ENCODE measurements around the gene ADIPOR2. TPM values are rescaled to one million over a fixed set of nuclear protein-coding genes. Genes with fewer than 3 reads are reported as not detected.

Gene ADIPOR2
- total and polyA plus RNA-seq, 9 donors, result 21.5 to 91.8 (median 42.0) TPM

GRCh38 chr12:1662761-1663439 is 28.0 kb upstream of the ADIPOR2 start:
- intact Hi-C loops (cut with DNase I), result no loop called here
- Histone ChIP-seq H3K9me3 (no peaks in the 10 kb centered on the region), H3K27me3 (no peaks in the 10 kb centered on the region), H3K36me3 (no peaks in the 10 kb centered on the region), H3K4me3 (no peak overlapping the region), H3K4me1 (ENCODE audit: insufficient read depth) (peaks cover 10% of the 10 kb centered on the region), H3K27ac (peak overlapping the region; percentile 64 to 80)
- no peak for TF ChIP-seq CTCF (IDR thresholded peaks at IDR 0.05)
- TF ChIP-seq EP300 (IDR thresholded peaks at IDR 0.05), result no peak
- TF ChIP-seq POLR2A (IDR thresholded peaks at IDR 0.05), result no peak
- 27 to 44% (median 36%) methylated on average over 29 to 46 of the region's 46 CpGs for WGBS, 3 donors
- DNase-seq, result peak in 4 of 5 donors; percentile 32 to 59 (median 56)

- intact Hi-C loops (cut with DNase I), result no loop called here
- TF ChIP-seq EP300 (IDR thresholded peaks at IDR 0.05) (no peak), POLR2A (IDR thresholded peaks at IDR 0.05) (no peak), CTCF (IDR thresholded peaks at IDR 0.05) (no peak)
- Histone ChIP-seq H3K4me3 (no peak overlapping the region), H3K27ac (peak overlapping the region; percentile 64 to 80), H3K4me1 (ENCODE audit: insufficient read depth) (peaks cover 10% of the 10 kb centered on the region), H3K36me3 (no peaks in the 10 kb centered on the region), H3K9me3 (no peaks in the 10 kb centered on the region), H3K27me3 (no peaks in the 10 kb centered on the region)
- 89 to 91% (median 90%) methylated on average over 11 of the region's 11 CpGs for WGBS, 3 donors
- DNase-seq, result no peak
Measured at GRCh38 chr12:1663440-1664132, 27.3 kb upstream of the ADIPOR2 start.

- no peak overlapping the region for H3K27ac ChIP-seq
- H3K4me3 ChIP-seq, result no peak overlapping the region
- DNase-seq, result no peak
- intact Hi-C loops (cut with DNase I), result no loop called here
- TF ChIP-seq EP300 (IDR thresholded peaks at IDR 0.05), result no peak
- TF ChIP-seq CTCF (IDR thresholded peaks at IDR 0.05), result no peak
- no peak for TF ChIP-seq POLR2A (IDR thresholded peaks at IDR 0.05)
- no peaks in the 10 kb centered on the region for H3K9me3 ChIP-seq
- H3K36me3 ChIP-seq, result no peaks in the 10 kb centered on the region
- H3K4me1 ChIP-seq (ENCODE audit: insufficient read depth), result peaks cover 10% of the 10 kb centered on the region
- WGBS, 3 donors, result 67 to 80% (median 70%) methylated on average over 2 of the region's 2 CpGs
- no peaks in the 10 kb centered on the region for H3K27me3 ChIP-seq
Measured at GRCh38 chr12:1665366-1665765, 25.5 kb upstream of the ADIPOR2 start.

GRCh38 chr12:1666215-1666614 is 24.7 kb upstream of the ADIPOR2 start:
- WGBS, 3 donors, result 70% methylated on average over 5 of the region's 5 CpGs

More at GRCh38 chr12:1666215-1666614, 24.7 kb upstream of the ADIPOR2 start:
- TF ChIP-seq CTCF (IDR thresholded peaks at IDR 0.05) (no peak), EP300 (IDR thresholded peaks at IDR 0.05) (no peak), POLR2A (IDR thresholded peaks at IDR 0.05) (no peak)
- DNase-seq, result no peak
- Histone ChIP-seq H3K4me1 (ENCODE audit: insufficient read depth) (peaks cover 9% of the 10 kb centered on the region), H3K4me3 (no peak overlapping the region), H3K27me3 (no peaks in the 10 kb centered on the region), H3K27ac (no peak overlapping the region), H3K9me3 (no peaks in the 10 kb centered on the region), H3K36me3 (no peaks in the 10 kb centered on the region)
- intact Hi-C loops (cut with DNase I), result no loop called here

Measured in ovary (tissue), 9 donors.